Dedifferentiated amniotic fluid mesenchymal stem cell (primary cell): ENCODE results near the gene SPIB.
"Not testable (repeated sequence)": the region's sequence is repeated elsewhere in the genome, so short reads cannot be mapped to it uniquely, and the experiment has no call there.

Experiments used
- DNase-seq: peaks from one replicate; pipeline ENCODE4 v3.0.0-alpha.2; 2016; ENCODE audit errors: extremely low spot score

Gene SPIB

GRCh38 chr19:50439130-50439529 is 20.4 kb downstream of the SPIB start:
- not testable (repeated sequence) for DNase-seq

- no peak for DNase-seq
These were observed 25.3 kb downstream of the SPIB start for GRCh38 chr19:50444059-50444458.

GRCh38 chr19:50447053-50447452 is 28.3 kb downstream of the SPIB start:
- DNase-seq = no peak

GRCh38 chr19:50447750-50448149 is 29.0 kb downstream of the SPIB start:
- DNase-seq = no peak

GRCh38 chr19:50449236-50449899 is 30.6 kb downstream of the SPIB start:
- DNase-seq = no peak

- no peak for DNase-seq
These were observed 31.9 kb downstream of the SPIB start for GRCh38 chr19:50450369-50451222.

- DNase-seq = no peak
These were observed 32.4 kb downstream of the SPIB start for GRCh38 chr19:50451223-50451534.

- no peak for DNase-seq
These were observed 34.5 kb downstream of the SPIB start for GRCh38 chr19:50453243-50453642.

GRCh38 chr19:50455992-50456391 is 37.3 kb downstream of the SPIB start:
- DNase-seq = no peak

GRCh38 chr19:50457300-50457699 is 38.6 kb downstream of the SPIB start:
- DNase-seq = no peak

- no peak for DNase-seq
These were observed 39.8 kb downstream of the SPIB start for GRCh38 chr19:50458396-50459066.

GRCh38 chr19:50459067-50459456 is 40.3 kb downstream of the SPIB start:
- DNase-seq = no peak

GRCh38 chr19:50459638-50460037 is 40.9 kb downstream of the SPIB start:
- DNase-seq = no peak

GRCh38 chr19:50460161-50460765 is 41.5 kb downstream of the SPIB start:
- DNase-seq = no peak

- DNase-seq = peak; percentile 65
These were observed 42.5 kb downstream of the SPIB start for GRCh38 chr19:50461066-50461875.

GRCh38 chr19:50462970-50463369 is 44.2 kb downstream of the SPIB start:
- no peak for DNase-seq

GRCh38 chr19:50464348-50464747 is 45.6 kb downstream of the SPIB start:
- no peak for DNase-seq

- DNase-seq = no peak
These were observed 46.3 kb downstream of the SPIB start for GRCh38 chr19:50465000-50465399.

GRCh38 chr19:50465986-50466705 is 47.4 kb downstream of the SPIB start:
- no peak for DNase-seq

- DNase-seq = no peak
These were observed 47.9 kb downstream of the SPIB start for GRCh38 chr19:50466706-50467039.

GRCh38 chr19:50467566-50467965 is 48.8 kb downstream of the SPIB start:
- no peak for DNase-seq
